Measurements from ENCODE around the gene NBPF6.
"Not testable (repeated sequence)": the region's sequence is repeated elsewhere in the genome, so short reads cannot be mapped to it uniquely, and the experiment has no call there.

NBPF6 gene

GRCh38 chr1:108502138-108502537 lies 52.0 kb downstream of the NBPF6 start:
- DNase-seq: no peak

- no peak for DNase-seq
Observed at GRCh38 chr1:108502624-108503023, 52.5 kb downstream of the NBPF6 start.

GRCh38 chr1:108503062-108503733 lies 53.1 kb downstream of the NBPF6 start:
- no peak for DNase-seq

GRCh38 chr1:108504447-108504846 lies 54.3 kb downstream of the NBPF6 start:
- peak in 1 of 5 donors; percentile 65 for DNase-seq

- peak in 1 of 5 donors; percentile 55 for DNase-seq
Observed at GRCh38 chr1:108505763-108506070, 55.6 kb downstream of the NBPF6 start.

GRCh38 chr1:108511764-108512163 lies 61.6 kb downstream of the NBPF6 start:
- DNase-seq: no peak

GRCh38 chr1:108512239-108513043 lies 62.3 kb downstream of the NBPF6 start:
- peak in 1 of 5 donors; percentile 25 for DNase-seq

GRCh38 chr1:108513044-108513415 lies 62.9 kb downstream of the NBPF6 start:
- DNase-seq: no peak

GRCh38 chr1:108513914-108514313 lies 63.8 kb downstream of the NBPF6 start:
- DNase-seq: not testable (repeated sequence)

GRCh38 chr1:108517301-108517897 lies 67.3 kb downstream of the NBPF6 start:
- not testable (repeated sequence) for DNase-seq
